ENCODE results near the gene TUBB2A. TPM values are rescaled to one million over a fixed set of nuclear protein-coding genes. Genes with fewer than 3 reads are reported as not detected.

The TUBB2A gene
- total and polyA plus RNA-seq, 2 donors from 2014 or later: 49.8 to 80.9 TPM

DNA sequence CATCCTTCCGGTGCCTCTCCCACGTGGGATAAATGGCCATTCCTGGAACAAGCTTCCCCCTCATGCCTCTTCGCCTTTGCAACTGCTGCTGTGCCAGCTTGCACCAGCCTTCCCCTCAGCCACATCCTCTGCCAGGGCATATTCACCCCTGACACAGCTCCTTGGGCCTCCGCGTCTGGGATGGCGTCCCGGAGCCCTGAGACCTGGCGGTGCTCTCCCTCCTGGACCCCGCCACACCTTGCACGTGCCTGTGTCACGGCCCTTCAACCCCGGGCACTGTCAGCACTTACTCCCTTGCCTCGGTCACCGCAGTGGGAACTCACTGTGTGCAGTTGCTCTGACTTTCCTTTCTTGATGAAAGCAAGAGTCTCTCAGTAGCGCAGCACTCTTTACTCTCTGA, 25.6 kb downstream of the TUBB2A start:
- peaks cover 3 to 30% (median 11%) of the 10 kb centered on the region in 3 donors for H3K36me3 ChIP-seq (ENCODE audit: control insufficient read depth in 2 of 3, insufficient read depth in 3 of 3, low read length in 3 of 3)
- no peaks in the 10 kb centered on the region for H3K27me3 ChIP-seq (ENCODE audit: control insufficient read depth, insufficient read depth, low read length)
- intact Hi-C loops (cut with DNase I): no loop called here
- FAIRE-seq (no peak), DNase-seq (peak in 1 of 5 donors; percentile 66)
- peaks cover 0 to 5% (median 0%) of the 10 kb centered on the region in 3 donors for H3K4me1 ChIP-seq (ENCODE audit: control insufficient read depth in 2 of 3, insufficient read depth in 2 of 3, low read depth in 1 of 3, low read length in 3 of 3)
- TF ChIP-seq, protein P1, sequence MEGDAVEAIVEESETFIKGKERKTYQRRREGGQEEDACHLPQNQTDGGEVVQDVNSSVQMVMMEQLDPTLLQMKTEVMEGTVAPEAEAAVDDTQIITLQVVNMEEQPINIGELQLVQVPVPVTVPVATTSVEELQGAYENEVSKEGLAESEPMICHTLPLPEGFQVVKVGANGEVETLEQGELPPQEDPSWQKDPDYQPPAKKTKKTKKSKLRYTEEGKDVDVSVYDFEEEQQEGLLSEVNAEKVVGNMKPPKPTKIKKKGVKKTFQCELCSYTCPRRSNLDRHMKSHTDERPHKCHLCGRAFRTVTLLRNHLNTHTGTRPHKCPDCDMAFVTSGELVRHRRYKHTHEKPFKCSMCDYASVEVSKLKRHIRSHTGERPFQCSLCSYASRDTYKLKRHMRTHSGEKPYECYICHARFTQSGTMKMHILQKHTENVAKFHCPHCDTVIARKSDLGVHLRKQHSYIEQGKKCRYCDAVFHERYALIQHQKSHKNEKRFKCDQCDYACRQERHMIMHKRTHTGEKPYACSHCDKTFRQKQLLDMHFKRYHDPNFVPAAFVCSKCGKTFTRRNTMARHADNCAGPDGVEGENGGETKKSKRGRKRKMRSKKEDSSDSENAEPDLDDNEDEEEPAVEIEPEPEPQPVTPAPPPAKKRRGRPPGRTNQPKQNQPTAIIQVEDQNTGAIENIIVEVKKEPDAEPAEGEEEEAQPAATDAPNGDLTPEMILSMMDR (IDR thresholded peaks at IDR 0.05; ENCODE audit: borderline replicate concordance, extremely low read depth, insufficient read depth): no peak
- H3K27ac ChIP-seq (ENCODE audit: low read depth in 2 of 2, low read length in 2 of 2): no peak overlapping the region
- no peak overlapping the region for H3K9ac ChIP-seq (ENCODE audit: low read length in 3 of 3)
- H3K4me3 ChIP-seq (ENCODE audit: low read length in 3 of 3): no peak overlapping the region
- no peaks in the 10 kb centered on the region for H3K9me3 ChIP-seq (ENCODE audit: control insufficient read depth in 2 of 3, insufficient read depth in 1 of 3, low read length in 3 of 3)

DNA sequence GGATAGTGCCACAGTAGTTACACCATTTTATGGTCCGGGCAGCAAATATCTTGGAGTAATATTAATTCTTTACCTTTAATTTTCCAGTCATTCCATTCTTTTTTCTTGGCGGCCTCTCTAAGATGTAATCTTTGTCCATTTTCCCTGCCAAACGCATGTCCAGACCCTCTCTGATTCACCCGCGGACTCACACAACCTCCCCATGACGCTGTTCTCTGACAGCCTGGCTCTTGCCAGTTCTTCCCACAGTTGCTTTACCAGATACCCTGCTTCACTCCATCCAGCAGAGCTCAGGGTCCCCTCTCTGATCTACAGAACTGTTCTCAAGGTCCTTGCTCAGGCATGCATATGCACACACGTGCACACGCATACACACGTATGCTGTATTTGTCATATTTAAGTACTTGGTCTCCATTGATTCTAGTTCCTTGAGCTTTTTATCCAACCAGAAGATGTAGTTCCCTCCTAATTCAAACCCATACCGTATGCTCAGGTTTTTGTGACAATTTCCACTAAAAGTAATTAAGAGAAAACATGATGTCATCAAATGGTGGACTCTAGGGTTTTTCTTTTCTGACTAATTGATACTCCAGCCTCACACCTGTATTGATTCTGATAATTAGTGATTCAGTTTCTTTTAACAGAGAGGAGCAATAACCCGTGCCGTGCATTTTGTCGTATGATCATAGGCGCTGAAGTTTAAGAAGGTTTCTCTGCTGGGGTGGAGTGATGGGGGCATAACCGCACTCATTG, 28.8 kb downstream of the TUBB2A start:
- Histone ChIP-seq H3K9ac (ENCODE audit: low read length in 3 of 3) (no peak overlapping the region), H3K9me3 (ENCODE audit: control insufficient read depth in 2 of 3, insufficient read depth in 1 of 3, low read length in 3 of 3) (no peaks in the 10 kb centered on the region), H3K36me3 (ENCODE audit: control insufficient read depth in 2 of 3, insufficient read depth in 3 of 3, low read length in 3 of 3) (peaks cover 3 to 21% (median 11%) of the 10 kb centered on the region in 3 donors), H3K4me3 (ENCODE audit: low read length in 3 of 3) (no peak overlapping the region), H3K27ac (ENCODE audit: low read depth in 2 of 2, low read length in 2 of 2) (no peak overlapping the region), H3K27me3 (ENCODE audit: control insufficient read depth, insufficient read depth, low read length) (no peaks in the 10 kb centered on the region), H3K4me1 (ENCODE audit: control insufficient read depth in 2 of 3, insufficient read depth in 2 of 3, low read depth in 1 of 3, low read length in 3 of 3) (peaks cover 0 to 5% (median 0%) of the 10 kb centered on the region in 3 donors)
- DNase-seq (no peak), FAIRE-seq (no peak)
- intact Hi-C loops (cut with DNase I): loop anchor here (10.0 kb wide), 1 partner anchor 116 kb away; no protein-coding TSS in a partner anchor
- TF ChIP-seq, protein P1 (IDR thresholded peaks at IDR 0.05; ENCODE audit: borderline replicate concordance, extremely low read depth, insufficient read depth): no peak

DNA sequence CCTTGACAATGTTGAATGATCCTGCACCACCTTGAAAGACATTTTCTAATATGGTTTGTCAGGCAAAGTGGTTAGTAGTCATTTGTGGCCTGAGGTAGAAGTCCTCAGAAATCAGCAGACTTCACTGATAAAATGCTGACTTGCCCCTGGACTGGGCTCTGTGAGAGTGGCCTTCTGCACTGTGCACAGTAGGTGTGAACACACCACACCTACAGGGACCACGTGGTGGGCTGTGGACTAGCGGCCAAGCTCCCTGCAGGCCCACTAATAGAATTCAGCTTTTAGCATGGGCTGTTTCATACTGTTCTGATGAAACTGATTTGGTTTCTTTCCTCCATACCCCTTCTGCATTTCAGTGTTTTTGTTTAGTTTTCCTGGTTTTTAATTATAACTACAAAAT, 31.5 kb downstream of the TUBB2A start:
- peaks cover 3 to 21% (median 7%) of the 10 kb centered on the region in 3 donors for H3K36me3 ChIP-seq (ENCODE audit: control insufficient read depth in 2 of 3, insufficient read depth in 3 of 3, low read length in 3 of 3)
- peaks cover 0 to 5% (median 0%) of the 10 kb centered on the region in 3 donors for H3K4me1 ChIP-seq (ENCODE audit: control insufficient read depth in 2 of 3, insufficient read depth in 2 of 3, low read depth in 1 of 3, low read length in 3 of 3)
- no peak for FAIRE-seq
- TF ChIP-seq, protein P1 (IDR thresholded peaks at IDR 0.05; ENCODE audit: borderline replicate concordance, extremely low read depth, insufficient read depth): no peak
- no peaks in the 10 kb centered on the region for H3K27me3 ChIP-seq (ENCODE audit: control insufficient read depth, insufficient read depth, low read length)
- H3K9me3 ChIP-seq (ENCODE audit: control insufficient read depth in 2 of 3, insufficient read depth in 1 of 3, low read length in 3 of 3): no peaks in the 10 kb centered on the region
- intact Hi-C loops (cut with DNase I): loop anchor here (10.0 kb wide), 1 partner anchor 119 kb away; no protein-coding TSS in a partner anchor
- DNase-seq: no peak
- no peak overlapping the region for H3K9ac ChIP-seq (ENCODE audit: low read length in 3 of 3)
- no peak overlapping the region for H3K4me3 ChIP-seq (ENCODE audit: low read length in 3 of 3)
- H3K27ac ChIP-seq (ENCODE audit: low read depth in 2 of 2, low read length in 2 of 2): no peak overlapping the region

Measured in kidney (tissue), 14 donors.